ENCODE results near the gene TCP11L2.

The TCP11L2 gene

GRCh38 chr12:106255493-106255892, 47.0 kb upstream of the TCP11L2 start:
- H3K27ac ChIP-seq (ENCODE audit: extremely low read depth, low read depth, low read length) = no peak overlapping the region
- CTCF ChIA-PET = interaction anchor here (0.6 to 1.2 kb wide), 2 partner anchors 27 to 83 kb away, joined by 4 to 5 read pairs; no protein-coding TSS in a partner anchor
- POLR2A ChIA-PET = no interaction called here
- H3K4me1 ChIP-seq (ENCODE audit: control insufficient read depth, insufficient read depth, low read length) = peaks cover 4% of the 10 kb centered on the region; the same call in 1 of the 2 replicates
- H3K9me3 ChIP-seq (ENCODE audit: control insufficient read depth, insufficient read depth, low read depth, low read length) = no peaks in the 10 kb centered on the region
- H3K36me3 ChIP-seq (ENCODE audit: control insufficient read depth in 2 of 2, insufficient read depth in 1 of 2, low read length in 2 of 2) = no peaks in the 10 kb centered on the region
- H3K4me3 ChIP-seq (ENCODE audit: low read depth, low read length) = no peak overlapping the region
- TF ChIP-seq ZNF501 (tag by site-specific recombination; IDR thresholded peaks at IDR 0.05) = no peak
- TF ChIP-seq ZNF513 (tag by site-specific recombination; IDR thresholded peaks at IDR 0.05) = peak; percentile 79

- H3K27ac ChIP-seq (ENCODE audit: extremely low read depth, low read depth, low read length) = no peak overlapping the region
- ChIA-PET CTCF (interaction anchor here (1.2 kb wide), 1 partner anchor 26 kb away, joined by 5 read pairs; no protein-coding TSS in a partner anchor), POLR2A (no interaction called here)
- no peaks in the 10 kb centered on the region for H3K9me3 ChIP-seq (ENCODE audit: control insufficient read depth, insufficient read depth, low read depth, low read length)
- H3K4me3 ChIP-seq (ENCODE audit: low read depth, low read length) = no peak overlapping the region
- H3K36me3 ChIP-seq (ENCODE audit: control insufficient read depth in 2 of 2, insufficient read depth in 1 of 2, low read length in 2 of 2) = no peaks in the 10 kb centered on the region
- TF ChIP-seq ZBTB11 (tag by site-specific recombination; conservative IDR thresholded peaks at IDR 0.05; ENCODE audit: low read depth) = no peak
- no peak for TF ChIP-seq ZNF423 (tag by site-specific recombination; IDR thresholded peaks at IDR 0.05)
- TF ChIP-seq KLF9 (tag by site-specific recombination; IDR thresholded peaks at IDR 0.05; ENCODE audit: low read depth) = no peak
- TF ChIP-seq ZNF529 (tag by site-specific recombination; IDR thresholded peaks at IDR 0.05; ENCODE audit: insufficient replicate concordance) = no peak
- no peak for TF ChIP-seq ZNF24 (tag by site-specific recombination; IDR thresholded peaks at IDR 0.05)
- no peak for TF ChIP-seq HOXD13 (CRISPR knock-in tag; IDR thresholded peaks at IDR 0.05; ENCODE audit: borderline replicate concordance)
- peaks cover 4% of the 10 kb centered on the region; the same call in 1 of the 2 replicates for H3K4me1 ChIP-seq (ENCODE audit: control insufficient read depth, insufficient read depth, low read length)
Observed at GRCh38 chr12:106255952-106256351, 46.6 kb upstream of the TCP11L2 start.

GRCh38 chr12:106256524-106256923, 46.0 kb upstream of the TCP11L2 start:
- ChIA-PET CTCF (interaction anchor here (1.2 kb wide), 1 partner anchor 26 kb away, joined by 5 read pairs; no protein-coding TSS in a partner anchor), POLR2A (no interaction called here)
- no peaks in the 10 kb centered on the region for H3K36me3 ChIP-seq (ENCODE audit: control insufficient read depth in 2 of 2, insufficient read depth in 1 of 2, low read length in 2 of 2)
- H3K4me3 ChIP-seq (ENCODE audit: low read depth, low read length) = no peak overlapping the region
- peak; percentile 56; the same call in 1 of the 2 replicates for TF ChIP-seq ZBTB17 (tag by site-specific recombination; IDR thresholded peaks at IDR 0.05)
- no peak for TF ChIP-seq ZSCAN23 (tag by site-specific recombination; IDR thresholded peaks at IDR 0.05)
- TF ChIP-seq ZNF449 (tag by site-specific recombination; IDR thresholded peaks at IDR 0.05) = no peak
- TF ChIP-seq ZNF366 (tag by site-specific recombination; conservative IDR thresholded peaks at IDR 0.05) = peak; percentile 75
- H3K4me1 ChIP-seq (ENCODE audit: control insufficient read depth, insufficient read depth, low read length) = peaks cover 4% of the 10 kb centered on the region; the same call in 1 of the 2 replicates
- H3K9me3 ChIP-seq (ENCODE audit: control insufficient read depth, insufficient read depth, low read depth, low read length) = no peaks in the 10 kb centered on the region
- no peak overlapping the region for H3K27ac ChIP-seq (ENCODE audit: extremely low read depth, low read depth, low read length)
